Loucy (cell line): ENCODE measurements around the gene EPHA6.

Experiments used
- H2AFZ ChIP-seq: fragments of 200-600 bp; sonication (generic); 2 replicates; pipeline ENCODE4 v1.6.0; 2016; ENCODE audit warnings: antibody characterized with exemption, mild to moderate bottlenecking, low read length, moderate library complexity
- H3F3A ChIP-seq: fragments of 200-600 bp; 2 replicates; pipeline ENCODE4 v1.6.0; 2016; ENCODE audit warnings: antibody characterized with exemption, low read depth, mild to moderate bottlenecking
- H3K27me3 ChIP-seq: fragments of 200-600 bp; sonication (generic); 2 replicates; pipeline ENCODE4 v1.6.1; 2014; ENCODE audit warnings: low read length, mild to moderate bottlenecking; ENCODE audit not compliant: insufficient read depth, poor library complexity, severe bottlenecking
- H3K36me3 ChIP-seq: fragments of 200-600 bp; sonication (generic); 2 replicates; pipeline ENCODE4 v1.6.1; 2016; ENCODE audit warnings: low read length; ENCODE audit not compliant: insufficient read depth
- H3K4me1 ChIP-seq: fragments of 200-600 bp; sonication (generic); 2 replicates; pipeline ENCODE4 v1.5.1; 2014; ENCODE audit warnings: low read length, mild to moderate bottlenecking; ENCODE audit not compliant: insufficient read depth, poor library complexity, severe bottlenecking
- H3K4me2 ChIP-seq: fragments of 200-600 bp; sonication (generic); 2 replicates; pipeline ENCODE4 v1.6.0; 2014; ENCODE audit warnings: antibody characterized with exemption, low read length, low read depth, mild to moderate bottlenecking; ENCODE audit not compliant: poor library complexity, severe bottlenecking
- H3K4me3 ChIP-seq: fragments of 200-600 bp; sonication (generic); 2 replicates; pipeline ENCODE4 v1.5.1; 2014; ENCODE audit warnings: low read length, mild to moderate bottlenecking, mixed read lengths; ENCODE audit not compliant: poor library complexity, severe bottlenecking
- H3K79me2 ChIP-seq: fragments of 200-600 bp; sonication (generic); 2 replicates; pipeline ENCODE4 v1.6.1; 2014; ENCODE audit warnings: low read length; ENCODE audit not compliant: insufficient read depth
- H3K9ac ChIP-seq: fragments of 200-600 bp; sonication (generic); 2 replicates; pipeline ENCODE4 v1.6.0; 2014; ENCODE audit warnings: mild to moderate bottlenecking, low read depth, low read length, moderate library complexity; ENCODE audit not compliant: poor library complexity, severe bottlenecking
- H3K9me2 ChIP-seq: fragments of 200-600 bp; sonication (generic); replicated peaks from 2 replicates; pipeline ENCODE4 v1.6.1; 2016; ENCODE audit warnings: low read depth, low read length, mixed read lengths
- H3K9me3 ChIP-seq: fragments of 200-600 bp; sonication (generic); 2 replicates; pipeline ENCODE4 v1.6.1; 2014; ENCODE audit warnings: mild to moderate bottlenecking, antibody characterized with exemption, low read length, low read depth; ENCODE audit not compliant: insufficient read depth
- H4K20me1 ChIP-seq: fragments of 200-600 bp; sonication (generic); 2 replicates; pipeline ENCODE4 v1.6.0; 2014; ENCODE audit warnings: antibody characterized with exemption, low read length, mild to moderate bottlenecking; ENCODE audit not compliant: insufficient read depth, poor library complexity, severe bottlenecking
- CTCF ChIP-seq: fragments of 200-600 bp; sonication (generic); conservative IDR thresholded peaks from 2 replicates; pipeline ENCODE4 v1.5.1; 2014; ENCODE audit warnings: mild to moderate bottlenecking, antibody characterized with exemption, low read length
- EZH2phosphoT487 ChIP-seq: fragments of 200-600 bp; IDR thresholded peaks from 2 replicates; pipeline ENCODE4 v1.6.1; 2018; ENCODE audit warnings: antibody characterized with exemption, mild to moderate bottlenecking, moderate library complexity, borderline replicate concordance

Gene EPHA6

GRCh38 chr3:97670952-97671351 lies 856.6 kb downstream of the EPHA6 start:
- Histone ChIP-seq H4K20me1 (no peaks in the 10 kb centered on the region), H3K27me3 (no peaks in the 10 kb centered on the region), H3F3A (no peaks in the 10 kb centered on the region), H3K79me2 (no peaks in the 10 kb centered on the region), H3K4me2 (no peak overlapping the region), H2AFZ (no peak overlapping the region), H3K9me2 (no peaks in the 10 kb centered on the region), H3K9me3 (no peaks in the 10 kb centered on the region), H3K4me3 (no peak overlapping the region), H3K4me1 (no peaks in the 10 kb centered on the region), H3K36me3 (no peaks in the 10 kb centered on the region), H3K9ac (no peak overlapping the region)
- no peak for TF ChIP-seq EZH2phosphoT487
- TF ChIP-seq CTCF, result no peak

GRCh38 chr3:97673357-97673997 lies 859.1 kb downstream of the EPHA6 start:
- Histone ChIP-seq H3K4me2 (no peak overlapping the region), H3K79me2 (no peaks in the 10 kb centered on the region), H3F3A (no peaks in the 10 kb centered on the region), H3K9me3 (no peaks in the 10 kb centered on the region), H2AFZ (no peak overlapping the region), H3K9me2 (no peaks in the 10 kb centered on the region), H3K9ac (no peak overlapping the region), H3K4me1 (no peaks in the 10 kb centered on the region), H3K27me3 (no peaks in the 10 kb centered on the region), H4K20me1 (no peaks in the 10 kb centered on the region), H3K4me3 (no peak overlapping the region), H3K36me3 (no peaks in the 10 kb centered on the region)
- no peak for TF ChIP-seq EZH2phosphoT487
- TF ChIP-seq CTCF, result no peak

- Histone ChIP-seq H3K9ac (no peak overlapping the region), H3K4me1 (no peaks in the 10 kb centered on the region), H3K79me2 (no peaks in the 10 kb centered on the region), H3F3A (no peaks in the 10 kb centered on the region), H2AFZ (no peak overlapping the region), H3K9me3 (no peaks in the 10 kb centered on the region), H3K9me2 (no peaks in the 10 kb centered on the region), H3K27me3 (no peaks in the 10 kb centered on the region), H4K20me1 (no peaks in the 10 kb centered on the region), H3K4me3 (no peak overlapping the region), H3K4me2 (no peak overlapping the region), H3K36me3 (no peaks in the 10 kb centered on the region)
- TF ChIP-seq CTCF (no peak), EZH2phosphoT487 (no peak)
Observed at GRCh38 chr3:97674461-97674860, 860.1 kb downstream of the EPHA6 start.
